ENCODE data around the gene RBCK1.
"Not testable (repeated sequence)": the region's sequence is repeated elsewhere in the genome, so short reads cannot be mapped to it uniquely, and the experiment has no call there.

Gene RBCK1

GRCh38 chr20:376089-376488 is 32.0 kb upstream of the RBCK1 start:
- DNase-seq (ENCODE audit: low spot score): no peak

DNA sequence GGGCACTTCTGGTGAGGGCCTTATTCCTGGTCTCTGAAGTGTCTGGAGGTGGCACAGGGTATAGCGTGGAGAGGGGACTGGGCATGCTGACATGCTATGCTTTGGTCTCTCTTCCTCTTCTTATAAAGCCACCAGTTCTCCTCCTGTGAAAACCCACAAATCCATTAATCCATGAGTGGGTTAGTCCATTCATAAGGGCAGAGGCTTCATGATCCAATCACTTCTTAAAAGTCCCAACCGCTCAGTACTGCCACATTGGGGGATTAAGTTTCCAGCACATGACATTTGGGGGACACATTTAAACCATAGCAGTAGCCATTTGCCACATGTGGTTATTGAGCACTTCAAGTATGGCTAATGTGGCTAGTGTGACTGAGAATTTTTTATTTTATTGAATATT is 31.3 kb upstream of the RBCK1 start:
- DNase-seq (ENCODE audit: low spot score): no peak

GRCh38 chr20:377578-377977 is 30.5 kb upstream of the RBCK1 start:
- not testable (repeated sequence) for DNase-seq (ENCODE audit: low spot score)

DNA sequence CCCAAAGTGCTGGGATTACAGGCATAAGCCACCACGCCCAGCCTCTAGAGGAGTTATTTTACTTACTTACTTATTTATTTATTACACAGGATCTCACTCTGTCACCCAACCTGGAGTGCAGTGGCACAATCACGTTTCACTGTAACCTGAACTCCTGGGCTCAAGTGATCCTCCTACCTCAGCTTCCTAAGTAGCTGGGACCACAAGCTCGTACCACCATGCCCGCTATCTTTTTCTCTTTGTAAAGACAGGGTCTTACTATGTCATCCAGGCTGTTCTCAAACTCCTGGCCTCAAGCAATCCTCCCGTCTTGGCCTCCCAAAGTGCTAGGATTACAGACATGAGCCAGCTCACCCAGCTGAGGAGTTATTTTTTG is 29.1 kb upstream of the RBCK1 start:
- DNase-seq (ENCODE audit: low spot score): no peak

DNA sequence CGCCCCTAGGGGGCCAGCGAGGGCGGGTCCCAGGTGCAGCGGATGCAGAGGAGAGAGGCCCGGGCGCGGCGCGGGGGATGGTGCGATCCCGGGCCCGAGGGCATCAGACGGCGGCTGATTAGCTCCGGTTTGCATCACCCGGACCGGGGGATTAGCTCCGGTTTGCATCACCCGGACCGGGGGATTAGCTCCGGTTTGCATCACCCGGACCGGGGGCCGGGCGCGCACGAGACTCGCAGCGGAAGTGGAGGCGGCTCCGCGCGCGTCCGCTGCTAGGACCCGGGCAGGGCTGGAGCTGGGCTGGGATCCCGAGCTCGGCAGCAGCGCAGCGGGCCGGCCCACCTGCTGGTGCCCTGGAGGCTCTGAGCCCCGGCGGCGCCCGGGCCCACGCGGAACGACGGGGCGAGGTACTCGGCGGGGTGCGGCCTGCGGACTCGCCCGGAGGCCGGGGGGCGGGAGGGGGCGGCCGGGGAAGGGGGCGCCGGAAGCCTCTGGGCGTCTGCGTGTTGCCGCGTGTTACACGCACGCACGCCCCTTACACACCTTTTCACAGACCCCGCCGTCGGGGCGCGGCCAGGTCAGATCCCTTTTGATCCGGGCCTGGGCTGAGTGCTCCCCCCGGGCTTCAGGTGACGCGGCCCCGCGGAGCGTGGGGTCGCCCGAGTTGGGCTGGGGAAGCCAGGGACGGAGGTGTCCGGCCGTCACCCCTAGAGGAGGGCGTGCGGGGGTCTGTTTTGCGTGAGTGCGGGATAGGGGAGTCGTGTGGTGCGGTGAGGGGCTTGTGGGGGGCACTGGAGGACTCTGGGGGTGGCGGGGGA is 27.1 kb upstream of the RBCK1 start:
- peak; percentile 88 for DNase-seq (ENCODE audit: low spot score)

DNA sequence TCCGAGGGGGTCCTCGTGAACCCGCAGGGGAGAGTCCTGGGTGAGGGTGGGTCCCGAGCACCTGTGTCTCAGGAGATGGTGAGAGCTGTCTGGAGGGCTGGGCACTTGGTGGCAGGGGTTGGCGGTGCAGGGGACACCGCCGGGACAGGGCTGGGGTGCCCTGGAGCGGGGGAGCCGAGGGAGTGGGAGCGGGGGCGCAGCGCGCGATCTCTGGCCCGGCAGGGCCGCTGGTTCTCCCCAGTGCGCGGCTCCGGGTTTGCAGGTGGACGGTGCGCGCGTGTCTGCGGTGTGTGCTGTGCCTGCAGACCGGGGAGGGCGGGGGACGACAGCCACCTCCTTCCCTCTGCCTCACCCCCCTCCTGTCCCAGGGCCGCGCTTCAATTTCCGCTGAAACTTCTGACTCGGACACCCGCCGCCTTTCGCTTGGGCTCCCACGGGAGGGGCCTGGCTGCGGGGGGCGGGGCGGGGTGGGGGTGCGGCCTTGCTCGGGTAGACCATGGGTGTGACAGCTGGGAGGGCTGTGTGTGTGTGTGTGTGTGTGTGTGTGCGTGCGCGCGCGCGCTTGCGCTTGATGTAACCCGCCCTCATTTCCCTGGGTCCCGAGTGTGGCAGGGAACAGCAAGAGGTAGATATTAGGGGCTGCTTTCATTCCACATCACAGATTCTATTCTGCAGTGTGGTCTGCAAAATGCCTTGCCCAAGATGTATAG is 26.4 kb upstream of the RBCK1 start:
- peak; percentile 76 for DNase-seq (ENCODE audit: low spot score)

GRCh38 chr20:382291-383115 is 25.6 kb upstream of the RBCK1 start:
- DNase-seq (ENCODE audit: low spot score): no peak

GRCh38 chr20:383889-384288 is 24.2 kb upstream of the RBCK1 start:
- DNase-seq (ENCODE audit: low spot score): no peak

- no peak for DNase-seq (ENCODE audit: low spot score)
Measured at GRCh38 chr20:384723-385122, 23.4 kb upstream of the RBCK1 start.

GRCh38 chr20:385448-385847 is 22.7 kb upstream of the RBCK1 start:
- DNase-seq (ENCODE audit: low spot score): no peak

- not testable (repeated sequence) for DNase-seq (ENCODE audit: low spot score)
Measured at GRCh38 chr20:386634-387033, 21.5 kb upstream of the RBCK1 start.

- DNase-seq (ENCODE audit: low spot score): no peak
Measured at GRCh38 chr20:387520-387919, 20.6 kb upstream of the RBCK1 start.

GRCh38 chr20:388034-388994 is 19.8 kb upstream of the RBCK1 start:
- DNase-seq (ENCODE audit: low spot score): no peak

- DNase-seq (ENCODE audit: low spot score): no peak
Measured at GRCh38 chr20:389220-389619, 18.9 kb upstream of the RBCK1 start.

DNA sequence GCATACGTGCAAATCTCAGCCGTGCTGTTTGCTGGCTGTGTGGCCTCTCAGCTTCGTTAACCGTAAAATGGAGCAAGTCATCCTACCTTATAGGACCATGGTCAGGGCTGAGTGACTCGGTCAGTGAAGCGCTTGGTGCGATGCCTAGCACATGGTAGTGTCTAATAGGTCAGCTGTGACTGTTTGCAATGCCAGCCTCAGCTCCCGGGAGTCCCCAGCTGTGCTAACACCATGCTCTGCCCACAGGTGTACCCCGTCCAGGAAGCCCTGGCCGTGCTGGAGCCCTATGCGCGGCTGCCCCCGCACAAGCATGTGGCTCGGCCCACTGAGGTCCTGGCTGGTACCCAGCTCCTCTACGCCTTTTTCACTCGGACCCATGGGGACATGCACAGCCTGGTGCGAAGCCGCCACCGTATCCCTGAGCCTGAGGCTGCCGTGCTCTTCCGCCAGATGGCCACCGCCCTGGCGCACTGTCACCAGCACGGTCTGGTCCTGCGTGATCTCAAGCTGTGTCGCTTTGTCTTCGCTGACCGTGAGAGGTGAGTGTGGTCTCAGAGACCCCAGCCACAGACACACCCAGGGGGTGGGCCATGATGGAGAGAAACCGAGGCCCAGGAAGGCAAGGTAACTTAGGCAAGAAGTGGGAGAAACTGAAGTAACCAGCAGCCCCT is 16.9 kb upstream of the RBCK1 start:
- DNase-seq (ENCODE audit: low spot score): no peak

DNA sequence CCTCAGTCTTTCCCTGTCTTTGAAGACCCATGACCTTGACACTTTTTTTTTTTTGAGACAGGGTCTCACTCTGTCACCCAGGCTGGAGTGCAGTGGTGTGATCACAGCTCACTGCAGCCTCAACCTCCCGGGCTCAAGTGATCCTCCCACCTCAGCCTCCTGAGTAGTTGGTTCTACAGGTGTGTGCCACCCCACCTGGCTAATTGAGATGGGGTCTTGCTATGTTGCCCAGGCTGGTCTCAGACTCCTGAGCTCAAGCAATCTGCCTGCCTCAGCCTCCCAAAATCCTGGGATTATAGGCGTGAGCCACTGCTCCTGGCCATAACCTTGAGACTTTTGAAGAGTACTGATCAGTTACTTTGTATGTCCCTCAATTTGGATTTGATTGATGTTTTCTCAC is 14.8 kb upstream of the RBCK1 start:
- DNase-seq (ENCODE audit: low spot score): not testable (repeated sequence)

DNA sequence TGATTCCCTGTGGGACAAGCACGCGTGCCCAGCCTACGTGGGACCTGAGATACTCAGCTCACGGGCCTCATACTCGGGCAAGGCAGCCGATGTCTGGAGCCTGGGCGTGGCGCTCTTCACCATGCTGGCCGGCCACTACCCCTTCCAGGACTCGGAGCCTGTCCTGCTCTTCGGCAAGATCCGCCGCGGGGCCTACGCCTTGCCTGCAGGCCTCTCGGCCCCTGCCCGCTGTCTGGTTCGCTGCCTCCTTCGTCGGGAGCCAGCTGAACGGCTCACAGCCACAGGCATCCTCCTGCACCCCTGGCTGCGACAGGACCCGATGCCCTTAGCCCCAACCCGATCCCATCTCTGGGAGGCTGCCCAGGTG is 11.9 kb upstream of the RBCK1 start:
- DNase-seq (ENCODE audit: low spot score): no peak

- no peak for DNase-seq (ENCODE audit: low spot score)
Measured at GRCh38 chr20:396619-397431, 11.3 kb upstream of the RBCK1 start.

- no peak for DNase-seq (ENCODE audit: low spot score)
Measured at GRCh38 chr20:397432-398237, 10.5 kb upstream of the RBCK1 start.
